GM12878 (cell line): ENCODE measurements around the gene LPAR5. TPM values are rescaled to one million over a fixed set of nuclear protein-coding genes. Genes with fewer than 3 reads are reported as not detected.

Experiments
- ATAC-seq: fragments of 200-7000 bp; cut with Tn5 transposase; 3 replicates; pipeline ENCODE4 v1.9.1; 2020; ENCODE audit warnings: mild to moderate bottlenecking, moderate library complexity
- BruUV-seq: library from RNA; stranded (reverse); fragments of 400-500 nt; replicated peaks from 2 replicates; lab custom pipeline; 2021; lab: Mats Ljungman, UMichigan
- CTCF ChIA-PET: fragments of 300-600 bp; sonication (Branson Sonifier 250); formaldehyde crosslinking; extraction: SDS; loops from one replicate; lab custom pipeline; 2021; ENCODE audit warnings: inconsistent platforms; lab: Yijun Ruan, JAX
- POLR2A ChIA-PET: fragments of 350-600 bp; formaldehyde crosslinking; extraction: SDS; loops from one replicate; lab custom pipeline; 2021; ENCODE audit warnings: inconsistent platforms; lab: Charles Lee
- RAD21 ChIA-PET: fragments of 300-600 bp; sonication (Branson Sonifier 250); formaldehyde crosslinking; loops from one replicate; lab custom pipeline; 2023; ENCODE audit warnings: antibody characterized with exemption; ENCODE audit not compliant: unreplicated experiment; lab: Charles Lee
- SMC1A ChIA-PET: fragments of 300-600 bp; sonication (Branson Sonifier 250); formaldehyde crosslinking; loops from one replicate; lab custom pipeline; 2023; ENCODE audit not compliant: unreplicated experiment, uncharacterized antibody; lab: Charles Lee
- DNase-seq: peaks from one replicate; pipeline ENCODE4 v3.0.0-alpha.2; 2011; ENCODE audit warnings: low read depth, low spot score
- FAIRE-seq: peaks from 3 replicates; lab custom pipeline; 2011; peaks lifted over from hg19 to GRCh38; lab: Jason Lieb, UNC
- H2AFZ ChIP-seq: 2 replicates; pipeline ENCODE4 v1.6.0; 2011; ENCODE audit warnings: low read depth, low read length, control low read depth; ENCODE audit not compliant: control insufficient read depth
- H3K27ac ChIP-seq: 2 replicates; pipeline ENCODE4 v1.5.1; 2011; ENCODE audit warnings: control low read depth; ENCODE audit not compliant: control insufficient read depth, insufficient read depth
- H3K27me3 ChIP-seq, 2 experiments: replicated peaks in 1 of 2; 2 replicates each; pipeline versions ENCODE4 v1.6.0 to v1.6.1; 2011; ENCODE audit warnings: low read length in 1 of 2; ENCODE audit not compliant: control insufficient read depth in 2 of 2, insufficient read depth in 2 of 2
- H3K36me3 ChIP-seq, 2 experiments: 2 replicates each; pipeline ENCODE4 v1.5.1; 2011; ENCODE audit warnings: low read length in 1 of 2; ENCODE audit not compliant: control insufficient read depth in 2 of 2, insufficient read depth in 2 of 2
- H3K4me1 ChIP-seq: 2 replicates; pipeline ENCODE4 v1.6.1; 2011; ENCODE audit warnings: mild to moderate bottlenecking, low read length, moderate library complexity, mixed read lengths; ENCODE audit not compliant: control insufficient read depth, insufficient read depth
- H3K4me2 ChIP-seq: 2 replicates; pipeline ENCODE4 v1.6.0; 2011; ENCODE audit warnings: control low read depth; ENCODE audit not compliant: control insufficient read depth, insufficient read depth
- H3K4me3 ChIP-seq: fragments of 200-600 bp; sonication (generic); 2 replicates; pipeline ENCODE4 v1.5.1; 2016
- H3K79me2 ChIP-seq: 2 replicates; pipeline ENCODE4 v1.6.0; 2011; ENCODE audit warnings: low read length; ENCODE audit not compliant: control insufficient read depth, insufficient read depth
- H3K9ac ChIP-seq: 2 replicates; pipeline ENCODE4 v1.8.0; 2011; ENCODE audit warnings: low read length, control low read depth, mixed read lengths; ENCODE audit not compliant: control insufficient read depth, insufficient read depth
- H3K9me3 ChIP-seq: replicated peaks from 3 replicates; pipeline ENCODE4 v1.5.1; 2011; ENCODE audit warnings: mild to moderate bottlenecking, low read length; ENCODE audit not compliant: control insufficient read depth, insufficient read depth
- H4K20me1 ChIP-seq: 2 replicates; pipeline ENCODE4 v1.6.0; 2011; ENCODE audit not compliant: control insufficient read depth, insufficient read depth
- BACH1 ChIP-seq: fragments of 450-650 bp; IDR thresholded peaks from 2 replicates; pipeline ENCODE4 v1.6.1; 2017; ENCODE audit warnings: mild to moderate bottlenecking, borderline replicate concordance
- BCL11A ChIP-seq: IDR thresholded peaks from 2 replicates; pipeline ENCODE4 v1.6.1; 2011; ENCODE audit warnings: low read depth, low read length
- BHLHE40 ChIP-seq, 2 experiments: fragments of 450-650 bp in 1 of 2; IDR thresholded peaks; 2 replicates each; pipeline ENCODE4 v1.6.1; 2011 to 2017; ENCODE audit warnings: low read depth in 2 of 2, borderline replicate concordance in 1 of 2, improper control_type of control experiment in 1 of 2, low read length in 1 of 2, mild to moderate bottlenecking in 1 of 2
- CHD2 ChIP-seq: IDR thresholded peaks from 2 replicates; pipeline ENCODE4 v1.6.1; 2011; ENCODE audit warnings: low read depth, low read length, improper control_type of control experiment, borderline replicate concordance
- E4F1 ChIP-seq: fragments of 450-650 bp; IDR thresholded peaks from 2 replicates; pipeline ENCODE4 v1.6.1; 2018; ENCODE audit warnings: borderline replicate concordance, mild to moderate bottlenecking; ENCODE audit not compliant: partially characterized antibody
- FOXK2 ChIP-seq: fragments of 450-650 bp; IDR thresholded peaks from 2 replicates; pipeline ENCODE4 v1.6.1; 2017; ENCODE audit warnings: mild to moderate bottlenecking, moderate library complexity
- GABPA ChIP-seq: IDR thresholded peaks from 2 replicates; pipeline ENCODE4 v1.6.1; 2014; ENCODE audit warnings: antibody characterized with exemption, low read depth, mild to moderate bottlenecking, inconsistent platforms
- IKZF1 ChIP-seq: fragments of 450-650 bp; conservative IDR thresholded peaks from 2 replicates; pipeline ENCODE4 v1.6.1; 2017; ENCODE audit warnings: antibody characterized with exemption, mild to moderate bottlenecking
- KAT2A ChIP-seq: conservative IDR thresholded peaks from 2 replicates; pipeline ENCODE4 v1.6.1; 2011; ENCODE audit warnings: low read depth, low read length; ENCODE audit not compliant: control insufficient read depth
- LARP7 ChIP-seq: fragments of 450-650 bp; IDR thresholded peaks from 2 replicates; pipeline ENCODE4 v1.6.1; 2017; ENCODE audit warnings: mild to moderate bottlenecking
- POLR2AphosphoS5 ChIP-seq: IDR thresholded peaks from 2 replicates; pipeline ENCODE4 v1.6.1; 2011; ENCODE audit warnings: mild to moderate bottlenecking, low read length, inconsistent platforms
- REST ChIP-seq: IDR thresholded peaks from 2 replicates; pipeline ENCODE4 v1.6.1; 2012; ENCODE audit warnings: mild to moderate bottlenecking, low read depth, low read length
- SIX5 ChIP-seq: IDR thresholded peaks from 2 replicates; pipeline ENCODE4 v1.6.1; 2011; ENCODE audit warnings: mild to moderate bottlenecking, low read depth, low read length, moderate library complexity; ENCODE audit not compliant: severe bottlenecking
- SMAD5 ChIP-seq: IDR thresholded peaks from 2 replicates; pipeline ENCODE4 v1.6.1; 2016; ENCODE audit warnings: antibody characterized with exemption, low read depth
- YBX1 ChIP-seq: fragments of 450-650 bp; IDR thresholded peaks from 2 replicates; pipeline ENCODE4 v1.6.1; 2016; ENCODE audit warnings: antibody characterized with exemption
- ZBED1 ChIP-seq: IDR thresholded peaks from 2 replicates; pipeline ENCODE4 v1.6.1; 2016; ENCODE audit warnings: borderline replicate concordance
- ZBTB11 ChIP-seq: fragments of 450-650 bp; formaldehyde crosslinking; IDR thresholded peaks from 2 replicates; pipeline ENCODE4 v1.5.0; 2022; ENCODE audit warnings: mild to moderate bottlenecking, missing genetic modification characterization
- WGBS: methylation state at CpG from one replicate; pipeline ENCODE4 v1.1.6; 2016; ENCODE audit warnings: low lambda C conversion rate; ENCODE audit not compliant: insufficient replicate concordance, insufficient coverage; ENCODE audit errors: missing lambda C conversion rate; 5-methylcytosine and 5-hydroxymethylcytosine counted together
- in situ Hi-C: fragments of 300-500 bp; cut with MboI; formaldehyde crosslinking; loops from 9 replicates; pipeline ENCODE4 v1.14.3; 2018; ENCODE audit warnings: mixed read lengths
- intact Hi-C: fragments of 100-400 bp; cut with micrococcal nuclease; formaldehyde crosslinking; loops from one replicate; pipeline ENCODE4 v1.14.2; 2022; ENCODE audit not compliant: unreplicated experiment
- polyA plus RNA-seq, 11 experiments: library from polyadenylated mRNA; depleted of rRNA in 4 of 11; unstranded in 6 of 11; stranded (reverse) in 5 of 11; fragments of >200 nt; fragmentation: Nextera tagmentation in 4 of 11; fragmentation: Illumina TruSeq in 1 of 11; extraction: Ambion mirVana in 4 of 11; extraction: Trizol in 1 of 11; gene quantifications; 1 replicate in 1 of 11; 2 replicates in 10 of 11; pipeline versions ENCODE4 v1.2.1 to v1.2.3, GENCODE V29; 2011 to 2016; ENCODE audit warnings: inconsistent platforms in 2 of 11, missing spikeins in 2 of 11, low read depth in 1 of 11
- total RNA-seq, 4 experiments: library from RNA; depleted of rRNA in 3 of 4; stranded (reverse); fragments of >200 nt in 3 of 4; fragmentation: Illumina TruSeq in 1 of 4; extraction: Trizol in 1 of 4; gene quantifications; 2 replicates each; pipeline versions ENCODE4 v1.2.1 to v1.2.3, GENCODE V29; 2013 to 2021

The LPAR5 gene
- total and polyA plus RNA-seq, 10 of the 15 experiments (the other 5 are each of a cell fraction or from before 2014, with no cell fraction given) = 1.3 to 7.9 (median 5.3) TPM

GRCh38 chr12:6652391-6652790 lies 16.6 kb upstream of the LPAR5 start:
- ATAC-seq (no peak), DNase-seq (no peak), FAIRE-seq (no peak)
- in situ Hi-C loops (no loop called here), intact Hi-C loops (no loop called here)
- ChIA-PET CTCF (no interaction called here), SMC1A (interaction anchor here (1.5 kb wide), 1 partner anchor 44 kb away, joined by 3 read pairs; no protein-coding TSS in a partner anchor), POLR2A (interaction anchor here (0.7 kb wide), 2 partner anchors 71 to 85 kb away, joined by 6 to 7 read pairs; partner anchors contain the start of gene COPS7A), RAD21 (interaction anchor here (0.6 kb wide), 1 partner anchor 182 kb away, joined by 3 read pairs; no protein-coding TSS in a partner anchor)
- Histone ChIP-seq H4K20me1 (no peaks in the 10 kb centered on the region), H2AFZ (no peak overlapping the region), H3K36me3 (peaks cover 0 to 10% of the 10 kb centered on the region in 2 experiments), H3K4me2 (no peak overlapping the region), H3K9ac (no peak overlapping the region), H3K27ac (no peak overlapping the region), H3K27me3 (no peaks in the 10 kb centered on the region), H3K79me2 (no peaks in the 10 kb centered on the region), H3K9me3 (no peaks in the 10 kb centered on the region; the same call in 2 of the 3 replicates), H3K4me1 (no peaks in the 10 kb centered on the region), H3K4me3 (no peak overlapping the region)
- BruUV-seq = no TSS peak
- 92% methylated on average over 12 of the region's 12 CpGs for WGBS
- no peak for TF ChIP-seq FOXK2
- no peak for TF ChIP-seq E4F1
- TF ChIP-seq REST = no peak
- TF ChIP-seq BACH1 = no peak
- TF ChIP-seq SIX5 = no peak
- no peak for TF ChIP-seq LARP7
- TF ChIP-seq POLR2AphosphoS5 = no peak
- TF ChIP-seq CHD2 = no peak
- no peak for TF ChIP-seq GABPA
- TF ChIP-seq BHLHE40 (IDR thresholded peaks at IDR 0.05; ENCODE audit: borderline replicate concordance in 1 of 2, low read depth in 2 of 2, low read length in 1 of 2) = no peak
- no peak for TF ChIP-seq ZBTB11 (CRISPR knock-in tag)
- no peak for TF ChIP-seq IKZF1
- TF ChIP-seq ZBED1 = no peak
- TF ChIP-seq YBX1 = no peak
- TF ChIP-seq BCL11A = no peak
- no peak for TF ChIP-seq SMAD5
- no peak for TF ChIP-seq KAT2A
